WTC11 (cell line): Measurements from ENCODE around the gene CCSER1.

Source experiments
- ATF1 ChIP-seq: sonication (generic); formaldehyde crosslinking; IDR thresholded peaks from 2 replicates; pipeline ENCODE4 v1.8.1; 2023; ENCODE audit warnings: mild to moderate bottlenecking, moderate library complexity, missing genetic modification reagents
- CREB1 ChIP-seq: sonication (generic); formaldehyde crosslinking; IDR thresholded peaks from 2 replicates; pipeline ENCODE4 v1.8.0; 2023; ENCODE audit warnings: mild to moderate bottlenecking, missing genetic modification reagents
- CREM ChIP-seq: sonication (generic); formaldehyde crosslinking; IDR thresholded peaks from 2 replicates; pipeline ENCODE4 v1.8.1; 2022; ENCODE audit warnings: mild to moderate bottlenecking, missing genetic modification reagents, moderate library complexity
- ETV6 ChIP-seq: sonication (generic); formaldehyde crosslinking; IDR thresholded peaks from 2 replicates; pipeline ENCODE4 v1.8.1; 2022; ENCODE audit warnings: mild to moderate bottlenecking, missing genetic modification reagents
- JUN ChIP-seq: sonication (generic); formaldehyde crosslinking; IDR thresholded peaks from 2 replicates; pipeline ENCODE4 v1.8.0; 2023; ENCODE audit warnings: mild to moderate bottlenecking, missing genetic modification reagents
- SMAD3 ChIP-seq: sonication (generic); formaldehyde crosslinking; IDR thresholded peaks from 2 replicates; pipeline ENCODE4 v1.8.0; 2022; ENCODE audit warnings: missing genetic modification reagents, mild to moderate bottlenecking, borderline replicate concordance
- ZNF317 ChIP-seq: sonication (generic); formaldehyde crosslinking; IDR thresholded peaks from 2 replicates; pipeline ENCODE4 v1.8.1; 2023; ENCODE audit warnings: low read depth, mild to moderate bottlenecking, moderate library complexity, missing genetic modification reagents, borderline replicate concordance
- ZNF423 ChIP-seq: fragments of 250-450 bp; sonication (Bioruptor Pico); IDR thresholded peaks from 2 replicates; pipeline ENCODE4 v2.1.2; 2022; ENCODE audit warnings: mild to moderate bottlenecking, moderate library complexity
- ZNF671 ChIP-seq: fragments of 250-450 bp; sonication (Bioruptor Pico); IDR thresholded peaks from 2 replicates; pipeline ENCODE4 v1.8.0; 2021; ENCODE audit warnings: mild to moderate bottlenecking
- TF ChIP-seq, protein P1 (sequence below): fragments of 200-600 bp; IDR thresholded peaks from 2 replicates; pipeline ENCODE4 v1.8.0; 2022; ENCODE audit warnings: antibody characterized with exemption
- TF ChIP-seq, protein P2 (sequence below): sonication (generic); formaldehyde crosslinking; IDR thresholded peaks from 2 replicates; pipeline ENCODE4 v1.8.0; 2022; ENCODE audit warnings: mild to moderate bottlenecking, missing genetic modification reagents
- TF ChIP-seq, protein P3 (sequence below): sonication (generic); formaldehyde crosslinking; IDR thresholded peaks from 2 replicates; pipeline ENCODE4 v1.8.1; 2023; ENCODE audit warnings: mild to moderate bottlenecking, missing genetic modification reagents
- TF ChIP-seq, protein P4 (sequence below): sonication (generic); formaldehyde crosslinking; IDR thresholded peaks from 2 replicates; pipeline ENCODE4 v1.8.0; 2022; ENCODE audit warnings: missing genetic modification reagents
- TF ChIP-seq, protein P5 (sequence below): sonication (generic); formaldehyde crosslinking; IDR thresholded peaks from 2 replicates; pipeline ENCODE4 v1.8.1; 2023; ENCODE audit warnings: mild to moderate bottlenecking, moderate library complexity, missing genetic modification reagents

DNA sequence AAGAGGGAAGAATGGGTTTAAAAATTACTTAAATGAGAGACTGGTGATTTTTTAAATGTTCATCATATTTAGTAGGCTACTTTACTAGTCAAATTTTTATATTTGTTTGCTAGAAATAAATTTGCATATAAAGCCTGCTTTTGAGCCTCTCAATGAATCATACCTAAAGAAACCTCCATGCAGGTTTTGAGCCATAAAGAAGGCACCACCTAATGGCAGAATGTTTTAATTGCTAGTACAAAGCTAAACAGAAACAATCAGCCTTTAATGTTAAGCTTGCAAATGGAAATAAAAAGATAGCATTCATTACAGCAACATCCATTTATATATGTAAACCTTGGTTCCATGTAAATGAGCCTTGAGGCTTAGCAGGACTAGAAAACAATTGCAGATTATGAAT is 989.7 kb downstream of the CCSER1 start:
- TF ChIP-seq, protein P1, sequence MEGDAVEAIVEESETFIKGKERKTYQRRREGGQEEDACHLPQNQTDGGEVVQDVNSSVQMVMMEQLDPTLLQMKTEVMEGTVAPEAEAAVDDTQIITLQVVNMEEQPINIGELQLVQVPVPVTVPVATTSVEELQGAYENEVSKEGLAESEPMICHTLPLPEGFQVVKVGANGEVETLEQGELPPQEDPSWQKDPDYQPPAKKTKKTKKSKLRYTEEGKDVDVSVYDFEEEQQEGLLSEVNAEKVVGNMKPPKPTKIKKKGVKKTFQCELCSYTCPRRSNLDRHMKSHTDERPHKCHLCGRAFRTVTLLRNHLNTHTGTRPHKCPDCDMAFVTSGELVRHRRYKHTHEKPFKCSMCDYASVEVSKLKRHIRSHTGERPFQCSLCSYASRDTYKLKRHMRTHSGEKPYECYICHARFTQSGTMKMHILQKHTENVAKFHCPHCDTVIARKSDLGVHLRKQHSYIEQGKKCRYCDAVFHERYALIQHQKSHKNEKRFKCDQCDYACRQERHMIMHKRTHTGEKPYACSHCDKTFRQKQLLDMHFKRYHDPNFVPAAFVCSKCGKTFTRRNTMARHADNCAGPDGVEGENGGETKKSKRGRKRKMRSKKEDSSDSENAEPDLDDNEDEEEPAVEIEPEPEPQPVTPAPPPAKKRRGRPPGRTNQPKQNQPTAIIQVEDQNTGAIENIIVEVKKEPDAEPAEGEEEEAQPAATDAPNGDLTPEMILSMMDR: no peak
- TF ChIP-seq CREB1 (CRISPR knock-in tag): no peak
- TF ChIP-seq, protein P2, sequence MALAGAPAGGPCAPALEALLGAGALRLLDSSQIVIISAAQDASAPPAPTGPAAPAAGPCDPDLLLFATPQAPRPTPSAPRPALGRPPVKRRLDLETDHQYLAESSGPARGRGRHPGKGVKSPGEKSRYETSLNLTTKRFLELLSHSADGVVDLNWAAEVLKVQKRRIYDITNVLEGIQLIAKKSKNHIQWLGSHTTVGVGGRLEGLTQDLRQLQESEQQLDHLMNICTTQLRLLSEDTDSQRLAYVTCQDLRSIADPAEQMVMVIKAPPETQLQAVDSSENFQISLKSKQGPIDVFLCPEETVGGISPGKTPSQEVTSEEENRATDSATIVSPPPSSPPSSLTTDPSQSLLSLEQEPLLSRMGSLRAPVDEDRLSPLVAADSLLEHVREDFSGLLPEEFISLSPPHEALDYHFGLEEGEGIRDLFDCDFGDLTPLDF (CRISPR knock-in tag): no peak
- no peak for TF ChIP-seq ZNF317 (CRISPR knock-in tag)
- TF ChIP-seq ZNF671 (CRISPR knock-in tag): no peak
- TF ChIP-seq ATF1 (CRISPR knock-in tag): no peak
- TF ChIP-seq ZNF423 (CRISPR knock-in tag): no peak
- TF ChIP-seq CREM (CRISPR knock-in tag): no peak
- TF ChIP-seq ETV6 (CRISPR knock-in tag): no peak
- TF ChIP-seq JUN: no peak
- TF ChIP-seq, protein P3, sequence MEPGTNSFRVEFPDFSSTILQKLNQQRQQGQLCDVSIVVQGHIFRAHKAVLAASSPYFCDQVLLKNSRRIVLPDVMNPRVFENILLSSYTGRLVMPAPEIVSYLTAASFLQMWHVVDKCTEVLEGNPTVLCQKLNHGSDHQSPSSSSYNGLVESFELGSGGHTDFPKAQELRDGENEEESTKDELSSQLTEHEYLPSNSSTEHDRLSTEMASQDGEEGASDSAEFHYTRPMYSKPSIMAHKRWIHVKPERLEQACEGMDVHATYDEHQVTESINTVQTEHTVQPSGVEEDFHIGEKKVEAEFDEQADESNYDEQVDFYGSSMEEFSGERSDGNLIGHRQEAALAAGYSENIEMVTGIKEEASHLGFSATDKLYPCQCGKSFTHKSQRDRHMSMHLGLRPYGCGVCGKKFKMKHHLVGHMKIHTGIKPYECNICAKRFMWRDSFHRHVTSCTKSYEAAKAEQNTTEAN (CRISPR knock-in tag): no peak
- TF ChIP-seq, protein P4, sequence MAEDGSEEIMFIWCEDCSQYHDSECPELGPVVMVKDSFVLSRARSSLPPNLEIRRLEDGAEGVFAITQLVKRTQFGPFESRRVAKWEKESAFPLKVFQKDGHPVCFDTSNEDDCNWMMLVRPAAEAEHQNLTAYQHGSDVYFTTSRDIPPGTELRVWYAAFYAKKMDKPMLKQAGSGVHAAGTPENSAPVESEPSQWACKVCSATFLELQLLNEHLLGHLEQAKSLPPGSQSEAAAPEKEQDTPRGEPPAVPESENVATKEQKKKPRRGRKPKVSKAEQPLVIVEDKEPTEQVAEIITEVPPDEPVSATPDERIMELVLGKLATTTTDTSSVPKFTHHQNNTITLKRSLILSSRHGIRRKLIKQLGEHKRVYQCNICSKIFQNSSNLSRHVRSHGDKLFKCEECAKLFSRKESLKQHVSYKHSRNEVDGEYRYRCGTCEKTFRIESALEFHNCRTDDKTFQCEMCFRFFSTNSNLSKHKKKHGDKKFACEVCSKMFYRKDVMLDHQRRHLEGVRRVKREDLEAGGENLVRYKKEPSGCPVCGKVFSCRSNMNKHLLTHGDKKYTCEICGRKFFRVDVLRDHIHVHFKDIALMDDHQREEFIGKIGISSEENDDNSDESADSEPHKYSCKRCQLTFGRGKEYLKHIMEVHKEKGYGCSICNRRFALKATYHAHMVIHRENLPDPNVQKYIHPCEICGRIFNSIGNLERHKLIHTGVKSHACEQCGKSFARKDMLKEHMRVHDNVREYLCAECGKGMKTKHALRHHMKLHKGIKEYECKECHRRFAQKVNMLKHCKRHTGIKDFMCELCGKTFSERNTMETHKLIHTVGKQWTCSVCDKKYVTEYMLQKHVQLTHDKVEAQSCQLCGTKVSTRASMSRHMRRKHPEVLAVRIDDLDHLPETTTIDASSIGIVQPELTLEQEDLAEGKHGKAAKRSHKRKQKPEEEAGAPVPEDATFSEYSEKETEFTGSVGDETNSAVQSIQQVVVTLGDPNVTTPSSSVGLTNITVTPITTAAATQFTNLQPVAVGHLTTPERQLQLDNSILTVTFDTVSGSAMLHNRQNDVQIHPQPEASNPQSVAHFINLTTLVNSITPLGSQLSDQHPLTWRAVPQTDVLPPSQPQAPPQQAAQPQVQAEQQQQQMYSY (CRISPR knock-in tag): no peak
- TF ChIP-seq, protein P5, sequence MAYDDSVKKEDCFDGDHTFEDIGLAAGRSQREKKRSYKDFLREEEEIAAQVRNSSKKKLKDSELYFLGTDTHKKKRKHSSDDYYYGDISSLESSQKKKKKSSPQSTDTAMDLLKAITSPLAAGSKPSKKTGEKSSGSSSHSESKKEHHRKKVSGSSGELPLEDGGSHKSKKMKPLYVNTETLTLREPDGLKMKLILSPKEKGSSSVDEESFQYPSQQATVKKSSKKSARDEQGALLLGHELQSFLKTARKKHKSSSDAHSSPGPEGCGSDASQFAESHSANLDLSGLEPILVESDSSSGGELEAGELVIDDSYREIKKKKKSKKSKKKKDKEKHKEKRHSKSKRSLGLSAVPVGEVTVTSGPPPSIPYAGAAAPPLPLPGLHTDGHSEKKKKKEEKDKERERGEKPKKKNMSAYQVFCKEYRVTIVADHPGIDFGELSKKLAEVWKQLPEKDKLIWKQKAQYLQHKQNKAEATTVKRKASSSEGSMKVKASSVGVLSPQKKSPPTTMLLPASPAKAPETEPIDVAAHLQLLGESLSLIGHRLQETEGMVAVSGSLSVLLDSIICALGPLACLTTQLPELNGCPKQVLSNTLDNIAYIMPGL (CRISPR knock-in tag): no peak
- no peak for TF ChIP-seq SMAD3
